Neural crest cell (in vitro differentiated cells): Measurements from ENCODE around the gene HAL. TPM values are rescaled to one million over a fixed set of nuclear protein-coding genes. Genes with fewer than 3 reads are reported as not detected.
"Not testable (repeated sequence)": the region's sequence is repeated elsewhere in the genome, so short reads cannot be mapped to it uniquely, and the experiment has no call there.

Experiments used
- DNase-seq: peaks from one replicate; pipeline ENCODE4 v3.0.0; 2021; ENCODE audit warnings: low read depth, mixed read lengths, low spot score
- H3K27ac Mint-ChIP-seq: one replicate; pipeline ENCODE4 v1.8.0; 2021; ENCODE audit warnings: mild to moderate bottlenecking, mixed read lengths; ENCODE audit not compliant: unreplicated experiment
- H3K27me3 Mint-ChIP-seq: 2 replicates; pipeline ENCODE4 v1.8.0; 2021; ENCODE audit warnings: low read depth, mild to moderate bottlenecking, mixed read lengths
- H3K36me3 Mint-ChIP-seq: 2 replicates; pipeline ENCODE4 v1.8.0; 2021; ENCODE audit warnings: low read depth, mild to moderate bottlenecking, mixed read lengths
- H3K4me1 Mint-ChIP-seq: 2 replicates; pipeline ENCODE4 v1.8.0; 2021; ENCODE audit warnings: mixed read lengths
- H3K4me3 Mint-ChIP-seq: one replicate; pipeline ENCODE4 v1.8.0; 2021; ENCODE audit warnings: mild to moderate bottlenecking, mixed read lengths
- H3K9me3 Mint-ChIP-seq: 2 replicates; pipeline ENCODE4 v1.8.0; 2021; ENCODE audit warnings: mixed read lengths
- CTCF ChIP-seq: fragments of 200-600 bp; sonication (generic); conservative IDR thresholded peaks from 2 replicates; pipeline ENCODE4 v1.5.0; 2021; ENCODE audit warnings: antibody characterized with exemption, mild to moderate bottlenecking
- total RNA-seq: library from RNA; stranded (reverse); gene quantifications from 2 replicates; pipeline ENCODE4 v1.2.1, GENCODE V29; 2021

The HAL gene
- total RNA-seq, 1 donor from 2014 or later, result 0.65 TPM

DNA sequence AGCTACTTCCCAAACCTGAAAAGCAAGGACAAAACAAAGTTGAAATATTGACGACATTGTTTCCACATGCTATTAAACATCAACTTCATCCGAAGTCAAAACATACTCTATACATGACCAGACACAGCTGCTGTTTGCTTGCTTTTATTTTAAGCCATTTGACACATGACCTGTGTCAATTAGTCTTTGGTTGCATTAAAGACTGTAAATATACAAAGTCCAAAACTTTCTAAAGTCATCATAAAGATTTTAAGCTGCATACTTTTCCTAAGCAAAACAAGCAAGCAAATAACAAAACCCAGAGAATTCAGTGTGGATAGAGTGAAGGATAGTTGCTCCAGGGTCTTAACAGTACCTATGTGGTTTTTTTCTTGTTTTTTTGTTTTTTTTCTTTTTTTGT is 21.8 kb downstream of the HAL start:
- H3K9me3 Mint-ChIP-seq, result peaks cover 3% of the 10 kb centered on the region
- DNase-seq, result no peak
- H3K36me3 Mint-ChIP-seq, result no peaks in the 10 kb centered on the region
- H3K4me3 Mint-ChIP-seq, result no peak overlapping the region
- no peaks in the 10 kb centered on the region for H3K4me1 Mint-ChIP-seq
- H3K27me3 Mint-ChIP-seq, result no peaks in the 10 kb centered on the region
- no peak for TF ChIP-seq CTCF
- no peak overlapping the region for H3K27ac Mint-ChIP-seq

- H3K4me1 Mint-ChIP-seq, result no peaks in the 10 kb centered on the region
Measured at GRCh38 chr12:95972832-95973456, 23.2 kb downstream of the HAL start.

GRCh38 chr12:95970905-95971304 is 25.2 kb downstream of the HAL start:
- no peak overlapping the region for H3K4me3 Mint-ChIP-seq
- no peak for TF ChIP-seq CTCF
- H3K4me1 Mint-ChIP-seq, result no peaks in the 10 kb centered on the region
- H3K36me3 Mint-ChIP-seq, result no peaks in the 10 kb centered on the region
- peaks cover 3% of the 10 kb centered on the region for H3K9me3 Mint-ChIP-seq
- no peak for DNase-seq
- no peak overlapping the region for H3K27ac Mint-ChIP-seq
- no peaks in the 10 kb centered on the region for H3K27me3 Mint-ChIP-seq

More at GRCh38 chr12:95972832-95973456, 23.2 kb downstream of the HAL start:
- no peak for DNase-seq
- TF ChIP-seq CTCF, result no peak
- Mint-ChIP-seq H3K4me3 (no peak overlapping the region), H3K27ac (no peak overlapping the region), H3K36me3 (no peaks in the 10 kb centered on the region), H3K9me3 (peaks cover 3% of the 10 kb centered on the region), H3K27me3 (no peaks in the 10 kb centered on the region)

DNA sequence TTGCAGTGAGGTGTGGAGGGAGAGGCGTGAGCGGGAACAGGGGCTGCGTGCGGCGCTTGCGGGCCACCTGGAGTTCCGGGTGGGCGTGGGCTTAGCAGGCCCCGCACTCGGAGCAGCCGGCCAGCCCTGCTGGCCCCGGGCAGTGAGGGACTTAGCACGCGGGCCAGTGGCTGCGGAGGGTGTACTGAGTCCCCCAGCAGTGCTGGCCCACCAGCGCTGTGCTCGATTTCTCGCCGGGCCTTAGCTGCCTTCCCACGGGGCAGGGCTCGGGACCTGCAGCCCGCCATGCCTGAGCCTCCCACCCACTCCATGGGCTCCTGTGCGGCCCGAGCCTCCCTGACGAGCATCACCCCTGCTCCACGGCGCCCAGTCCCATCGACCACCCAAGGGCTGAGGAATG is 27.0 kb downstream of the HAL start:
- not testable (repeated sequence) for H3K4me3 Mint-ChIP-seq, H3K27ac Mint-ChIP-seq, H3K9me3 Mint-ChIP-seq, H3K4me1 Mint-ChIP-seq, DNase-seq, H3K27me3 Mint-ChIP-seq, H3K36me3 Mint-ChIP-seq

- Mint-ChIP-seq H3K36me3 (no peaks in the 10 kb centered on the region), H3K4me1 (no peaks in the 10 kb centered on the region), H3K4me3 (no peak overlapping the region), H3K27ac (no peak overlapping the region), H3K9me3 (peaks cover 3% of the 10 kb centered on the region), H3K27me3 (no peaks in the 10 kb centered on the region)
- TF ChIP-seq CTCF, result no peak
- DNase-seq, result no peak
Measured at GRCh38 chr12:95967301-95967700, 28.8 kb downstream of the HAL start.

DNA sequence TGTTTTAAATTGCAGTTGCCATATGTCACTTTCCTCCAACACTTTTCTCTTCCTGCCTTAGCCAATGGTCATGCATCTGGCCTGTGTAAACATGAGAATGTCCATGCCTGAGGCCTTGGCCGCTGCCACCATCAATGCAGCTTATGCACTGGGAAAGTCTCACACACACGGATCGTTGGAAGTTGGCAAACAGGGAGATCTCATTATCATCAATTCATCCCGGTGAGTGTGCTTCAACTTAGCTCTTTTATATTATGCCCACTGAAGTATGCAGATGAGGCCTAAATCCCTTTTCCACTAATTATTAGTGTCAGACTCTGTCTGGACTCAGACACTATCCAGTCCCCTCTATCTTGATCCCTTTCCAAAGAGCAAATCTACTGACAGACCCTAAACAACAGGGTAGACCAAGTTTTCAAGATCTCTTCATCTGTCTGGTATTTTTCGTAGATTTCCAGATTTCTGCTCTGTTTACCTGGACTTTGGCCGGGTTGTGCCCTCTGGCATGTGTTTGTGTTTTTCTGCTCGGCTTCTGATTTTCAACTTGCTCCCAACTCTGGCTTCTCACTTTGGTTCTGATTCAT is 29.8 kb downstream of the HAL start:
- no peaks in the 10 kb centered on the region for H3K36me3 Mint-ChIP-seq
- H3K27me3 Mint-ChIP-seq, result no peaks in the 10 kb centered on the region
- H3K4me3 Mint-ChIP-seq, result no peak overlapping the region
- TF ChIP-seq CTCF, result no peak
- no peak for DNase-seq
- peaks cover 3% of the 10 kb centered on the region for H3K9me3 Mint-ChIP-seq
- H3K27ac Mint-ChIP-seq, result no peak overlapping the region
- H3K4me1 Mint-ChIP-seq, result no peaks in the 10 kb centered on the region
